Neural cell (in vitro differentiated cells): ENCODE data around the gene ADGRA1. TPM values are rescaled to one million over a fixed set of nuclear protein-coding genes. Genes with fewer than 3 reads are reported as not detected.

ENCODE experiments used
- H2AFZ ChIP-seq: fragments of 200-600, 300-800 bp; sonication (generic), shearing (Covaris generic); 2 replicates; pipeline ENCODE4 v1.6.0; 2014; ENCODE audit warnings: low read depth, mild to moderate bottlenecking, antibody characterized with exemption, low read length, moderate library complexity
- H3F3A ChIP-seq: fragments of 200-600 bp; shearing (Covaris generic); 2 replicates; pipeline ENCODE4 v1.6.1; 2016; ENCODE audit warnings: mild to moderate bottlenecking, moderate library complexity, mixed read lengths, antibody characterized with exemption, low read length; ENCODE audit not compliant: insufficient read depth, poor library complexity, severe bottlenecking
- H3K27ac ChIP-seq: fragments of 200-600, 300-800 bp; sonication (generic), shearing (Covaris generic); 2 replicates; pipeline ENCODE4 v1.5.1; 2014; ENCODE audit warnings: mild to moderate bottlenecking, low read length, moderate library complexity
- H3K27me3 ChIP-seq: fragments of 300-800, 200-600 bp; sonication (generic), shearing (Covaris generic); 2 replicates; pipeline ENCODE4 v1.6.0; 2014; ENCODE audit warnings: mild to moderate bottlenecking, low read depth, low read length, moderate library complexity; ENCODE audit not compliant: insufficient read depth
- H3K36me3 ChIP-seq: fragments of 300-800, 200-600 bp; sonication (generic), shearing (Covaris generic); 2 replicates; pipeline ENCODE4 v1.5.1; 2014; ENCODE audit warnings: mild to moderate bottlenecking, antibody characterized with exemption, low read length, moderate library complexity; ENCODE audit not compliant: insufficient read depth
- H3K4me2 ChIP-seq: fragments of 300-800, 200-600 bp; sonication (generic), shearing (Covaris generic); 2 replicates; pipeline ENCODE4 v1.6.0; 2014; ENCODE audit warnings: mild to moderate bottlenecking, low read length
- H3K4me3 ChIP-seq: fragments of 300-800, 200-600 bp; sonication (generic), shearing (Covaris generic); 2 replicates; pipeline ENCODE4 v1.5.1; 2014; ENCODE audit warnings: mild to moderate bottlenecking, low read length, moderate library complexity
- H3K79me2 ChIP-seq: fragments of 200-600 bp; shearing (Covaris generic); replicated peaks from 2 replicates; pipeline ENCODE4 v1.6.0; 2014; ENCODE audit warnings: mild to moderate bottlenecking, low read length, moderate library complexity; ENCODE audit not compliant: insufficient read depth
- H3K9ac ChIP-seq: fragments of 300-800, 200-600 bp; sonication (generic), shearing (Covaris generic); 2 replicates; pipeline ENCODE4 v1.6.1; 2016; ENCODE audit warnings: mild to moderate bottlenecking, low read length, mixed read lengths
- H3K9me2 ChIP-seq: fragments of 200-600 bp; shearing (Covaris generic); 2 replicates; pipeline ENCODE4 v1.6.1; 2016; ENCODE audit warnings: mild to moderate bottlenecking, low read length, mixed read lengths; ENCODE audit not compliant: insufficient read depth
- H3K9me3 ChIP-seq: fragments of 200-600, 300-800 bp; sonication (generic), shearing (Covaris generic); 2 replicates; pipeline ENCODE4 v1.6.1; 2016; ENCODE audit warnings: mild to moderate bottlenecking, mixed run types, low read length, moderate library complexity, mixed read lengths
- H4K20me1 ChIP-seq: fragments of 200-600 bp; shearing (Covaris generic); 2 replicates; pipeline ENCODE4 v1.6.1; 2016; ENCODE audit warnings: mild to moderate bottlenecking, mixed run types; ENCODE audit not compliant: insufficient read depth
- EP300 ChIP-seq: fragments of 450-650 bp; conservative IDR thresholded peaks from 2 replicates; pipeline ENCODE4 v1.6.1; 2014; ENCODE audit warnings: antibody characterized with exemption, mild to moderate bottlenecking, moderate library complexity; ENCODE audit not compliant: poor library complexity, severe bottlenecking
- EZH2 ChIP-seq: fragments of 200-600, 300-800 bp; shearing (Covaris generic), sonication (generic); IDR thresholded peaks from 2 replicates; pipeline ENCODE4 v1.6.1; 2014; ENCODE audit warnings: antibody characterized with exemption, low read length, borderline replicate concordance, mild to moderate bottlenecking; ENCODE audit not compliant: insufficient read depth, poor library complexity, severe bottlenecking
- MXI1 ChIP-seq: fragments of 450-650 bp; conservative IDR thresholded peaks from 2 replicates; pipeline ENCODE4 v1.6.1; 2014; ENCODE audit warnings: antibody characterized with exemption, mild to moderate bottlenecking; ENCODE audit not compliant: poor library complexity, severe bottlenecking
- POLR2AphosphoS5 ChIP-seq: IDR thresholded peaks from 2 replicates; pipeline ENCODE4 v1.6.1; 2012
- RAD21 ChIP-seq: fragments of 450-650 bp; conservative IDR thresholded peaks from 2 replicates; pipeline ENCODE4 v1.6.1; 2014; ENCODE audit warnings: antibody characterized with exemption, mild to moderate bottlenecking, moderate library complexity
- SMC3 ChIP-seq: fragments of 450-650 bp; conservative IDR thresholded peaks from 2 replicates; pipeline ENCODE4 v1.6.1; 2014; ENCODE audit warnings: antibody characterized with exemption, mild to moderate bottlenecking, moderate library complexity; ENCODE audit not compliant: poor library complexity
- TAF1 ChIP-seq: IDR thresholded peaks from 2 replicates; pipeline ENCODE4 v1.6.1; 2012; ENCODE audit warnings: low read depth
- polyA plus RNA-seq: library from polyadenylated mRNA; depleted of rRNA; stranded (reverse); fragments of >200 nt; gene quantifications from 2 replicates; pipeline ENCODE4 v1.2.3, GENCODE V29; 2014
- TF ChIP-seq, protein P1 (sequence below): IDR thresholded peaks from 2 replicates; pipeline ENCODE4 v1.6.1; 2012; ENCODE audit warnings: borderline replicate concordance
- TF ChIP-seq, protein P2 (sequence below): fragments of 450-650 bp; IDR thresholded peaks from 2 replicates; pipeline ENCODE4 v1.5.1; 2014; ENCODE audit warnings: antibody characterized with exemption, mild to moderate bottlenecking, moderate library complexity; ENCODE audit not compliant: poor library complexity, severe bottlenecking

The ADGRA1 gene
- polyA plus RNA-seq, 1 donor from 2014 or later: 2.2 TPM

DNA sequence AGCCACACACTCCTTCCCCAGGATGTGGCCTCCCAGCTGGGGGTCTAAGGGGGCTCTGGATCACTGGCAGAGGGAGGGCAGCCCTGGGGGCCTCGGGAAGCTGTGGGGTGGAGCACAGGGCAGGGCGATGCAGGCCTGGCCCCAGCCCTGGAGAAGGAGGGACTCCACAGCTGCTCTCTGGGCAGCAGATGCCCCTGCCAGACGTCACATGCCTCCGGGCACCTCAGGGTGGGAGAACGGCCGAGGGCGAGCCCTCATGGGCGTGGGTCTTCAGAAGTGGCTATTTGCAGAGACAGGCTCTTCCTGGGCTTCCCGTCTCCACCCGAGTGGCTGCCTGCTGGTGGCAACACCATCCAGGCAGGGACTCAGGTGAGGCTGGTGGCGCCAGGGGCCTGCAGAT, 16.0 kb upstream of the ADGRA1 start:
- Histone ChIP-seq H2AFZ (no peak overlapping the region), H3K9me3 (no peaks in the 10 kb centered on the region), H3K9ac (no peak overlapping the region), H3K36me3 (no peaks in the 10 kb centered on the region), H3K27ac (no peak overlapping the region), H3K9me2 (no peaks in the 10 kb centered on the region), H3K4me3 (no peak overlapping the region), H3K4me2 (no peak overlapping the region), H4K20me1 (no peaks in the 10 kb centered on the region), H3K79me2 (no peaks in the 10 kb centered on the region), H3K27me3 (no peaks in the 10 kb centered on the region), H3F3A (no peaks in the 10 kb centered on the region)
- TF ChIP-seq TAF1 (no peak), POLR2AphosphoS5 (no peak), RAD21 (no peak), EP300 (no peak), MXI1 (no peak), EZH2 (no peak), SMC3 (no peak)
- TF ChIP-seq, protein P1, sequence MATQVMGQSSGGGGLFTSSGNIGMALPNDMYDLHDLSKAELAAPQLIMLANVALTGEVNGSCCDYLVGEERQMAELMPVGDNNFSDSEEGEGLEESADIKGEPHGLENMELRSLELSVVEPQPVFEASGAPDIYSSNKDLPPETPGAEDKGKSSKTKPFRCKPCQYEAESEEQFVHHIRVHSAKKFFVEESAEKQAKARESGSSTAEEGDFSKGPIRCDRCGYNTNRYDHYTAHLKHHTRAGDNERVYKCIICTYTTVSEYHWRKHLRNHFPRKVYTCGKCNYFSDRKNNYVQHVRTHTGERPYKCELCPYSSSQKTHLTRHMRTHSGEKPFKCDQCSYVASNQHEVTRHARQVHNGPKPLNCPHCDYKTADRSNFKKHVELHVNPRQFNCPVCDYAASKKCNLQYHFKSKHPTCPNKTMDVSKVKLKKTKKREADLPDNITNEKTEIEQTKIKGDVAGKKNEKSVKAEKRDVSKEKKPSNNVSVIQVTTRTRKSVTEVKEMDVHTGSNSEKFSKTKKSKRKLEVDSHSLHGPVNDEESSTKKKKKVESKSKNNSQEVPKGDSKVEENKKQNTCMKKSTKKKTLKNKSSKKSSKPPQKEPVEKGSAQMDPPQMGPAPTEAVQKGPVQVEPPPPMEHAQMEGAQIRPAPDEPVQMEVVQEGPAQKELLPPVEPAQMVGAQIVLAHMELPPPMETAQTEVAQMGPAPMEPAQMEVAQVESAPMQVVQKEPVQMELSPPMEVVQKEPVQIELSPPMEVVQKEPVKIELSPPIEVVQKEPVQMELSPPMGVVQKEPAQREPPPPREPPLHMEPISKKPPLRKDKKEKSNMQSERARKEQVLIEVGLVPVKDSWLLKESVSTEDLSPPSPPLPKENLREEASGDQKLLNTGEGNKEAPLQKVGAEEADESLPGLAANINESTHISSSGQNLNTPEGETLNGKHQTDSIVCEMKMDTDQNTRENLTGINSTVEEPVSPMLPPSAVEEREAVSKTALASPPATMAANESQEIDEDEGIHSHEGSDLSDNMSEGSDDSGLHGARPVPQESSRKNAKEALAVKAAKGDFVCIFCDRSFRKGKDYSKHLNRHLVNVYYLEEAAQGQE: no peak
- TF ChIP-seq, protein P2, sequence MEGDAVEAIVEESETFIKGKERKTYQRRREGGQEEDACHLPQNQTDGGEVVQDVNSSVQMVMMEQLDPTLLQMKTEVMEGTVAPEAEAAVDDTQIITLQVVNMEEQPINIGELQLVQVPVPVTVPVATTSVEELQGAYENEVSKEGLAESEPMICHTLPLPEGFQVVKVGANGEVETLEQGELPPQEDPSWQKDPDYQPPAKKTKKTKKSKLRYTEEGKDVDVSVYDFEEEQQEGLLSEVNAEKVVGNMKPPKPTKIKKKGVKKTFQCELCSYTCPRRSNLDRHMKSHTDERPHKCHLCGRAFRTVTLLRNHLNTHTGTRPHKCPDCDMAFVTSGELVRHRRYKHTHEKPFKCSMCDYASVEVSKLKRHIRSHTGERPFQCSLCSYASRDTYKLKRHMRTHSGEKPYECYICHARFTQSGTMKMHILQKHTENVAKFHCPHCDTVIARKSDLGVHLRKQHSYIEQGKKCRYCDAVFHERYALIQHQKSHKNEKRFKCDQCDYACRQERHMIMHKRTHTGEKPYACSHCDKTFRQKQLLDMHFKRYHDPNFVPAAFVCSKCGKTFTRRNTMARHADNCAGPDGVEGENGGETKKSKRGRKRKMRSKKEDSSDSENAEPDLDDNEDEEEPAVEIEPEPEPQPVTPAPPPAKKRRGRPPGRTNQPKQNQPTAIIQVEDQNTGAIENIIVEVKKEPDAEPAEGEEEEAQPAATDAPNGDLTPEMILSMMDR: no peak

DNA sequence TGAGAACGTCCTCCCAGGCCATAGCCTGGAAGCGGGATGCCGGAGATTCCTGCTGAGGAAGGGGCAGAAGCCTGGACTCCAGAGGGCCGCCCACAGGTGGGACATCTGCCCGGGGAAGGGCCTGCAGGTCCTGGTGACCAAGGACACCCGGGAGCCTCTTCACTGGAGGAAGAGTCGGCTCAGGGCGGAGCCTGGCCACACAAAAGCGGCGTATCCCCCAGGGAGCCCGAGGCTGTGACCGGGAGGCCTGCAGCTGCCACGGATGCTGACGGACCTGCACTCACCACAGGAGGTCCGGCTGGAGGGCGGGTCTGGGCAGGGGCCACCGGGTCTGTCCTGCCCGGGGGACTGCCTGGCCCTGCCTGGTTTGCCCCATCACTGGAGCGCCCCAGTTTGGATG, 15.5 kb upstream of the ADGRA1 start:
- Histone ChIP-seq H4K20me1 (no peaks in the 10 kb centered on the region), H3K9ac (no peak overlapping the region), H3K79me2 (no peaks in the 10 kb centered on the region), H3K36me3 (no peaks in the 10 kb centered on the region), H3F3A (no peaks in the 10 kb centered on the region), H3K4me3 (no peak overlapping the region), H3K9me2 (no peaks in the 10 kb centered on the region), H3K27me3 (no peaks in the 10 kb centered on the region), H2AFZ (no peak overlapping the region), H3K9me3 (no peaks in the 10 kb centered on the region), H3K27ac (no peak overlapping the region), H3K4me2 (no peak overlapping the region)
- TF ChIP-seq, protein P2: no peak
- TF ChIP-seq POLR2AphosphoS5 (no peak), MXI1 (no peak), EP300 (no peak), RAD21 (no peak), TAF1 (no peak), EZH2 (no peak), SMC3 (no peak)
- TF ChIP-seq, protein P1: no peak
